GM18907 (cell line): ENCODE results near the gene CCT8.
A peak's percentile ranks its signal among the peaks of the same experiment; 100 is the strongest.
"Not testable (repeated sequence)": the region's sequence is repeated elsewhere in the genome, so short reads cannot be mapped to it uniquely, and the experiment has no call there.

Experiments used
- ATAC-seq: cut with Tn5 transposase; IDR thresholded peaks from one replicate; pipeline ENCODE4 v1.9.1; 2021; ENCODE audit warnings: mild to moderate bottlenecking, moderate library complexity; ENCODE audit not compliant: unreplicated experiment

CCT8 gene

GRCh38 chr21:29078869-29079767, 5.7 kb upstream of the CCT8 start:
- ATAC-seq, result peak; percentile 58

DNA sequence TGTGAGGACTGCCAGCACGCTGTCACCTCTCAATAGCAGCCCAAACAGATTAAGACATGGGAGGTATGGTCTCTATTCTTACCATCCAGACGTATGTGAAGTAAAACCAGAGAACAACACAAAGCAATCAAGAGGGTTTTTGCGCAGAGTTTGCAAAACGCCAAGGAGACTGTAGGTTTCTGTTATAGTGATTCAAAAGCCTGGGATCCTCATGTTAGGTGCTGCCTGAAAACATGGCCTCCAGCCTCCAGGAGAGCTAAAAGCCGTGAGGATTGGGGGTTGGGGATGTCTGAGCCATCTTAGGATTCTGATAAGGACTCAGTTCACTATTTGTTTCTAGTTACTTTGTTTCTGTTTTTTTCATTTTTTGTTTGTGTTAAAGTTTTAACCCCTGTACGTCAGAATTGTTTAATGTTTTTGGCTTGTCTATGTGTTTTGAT, 4.2 kb upstream of the CCT8 start:
- no peak for ATAC-seq

- not testable (repeated sequence) for ATAC-seq
These were observed 3.5 kb upstream of the CCT8 start for GRCh38 chr21:29076731-29077640.

GRCh38 chr21:29075706-29076466, 2.4 kb upstream of the CCT8 start:
- ATAC-seq, result no peak

DNA sequence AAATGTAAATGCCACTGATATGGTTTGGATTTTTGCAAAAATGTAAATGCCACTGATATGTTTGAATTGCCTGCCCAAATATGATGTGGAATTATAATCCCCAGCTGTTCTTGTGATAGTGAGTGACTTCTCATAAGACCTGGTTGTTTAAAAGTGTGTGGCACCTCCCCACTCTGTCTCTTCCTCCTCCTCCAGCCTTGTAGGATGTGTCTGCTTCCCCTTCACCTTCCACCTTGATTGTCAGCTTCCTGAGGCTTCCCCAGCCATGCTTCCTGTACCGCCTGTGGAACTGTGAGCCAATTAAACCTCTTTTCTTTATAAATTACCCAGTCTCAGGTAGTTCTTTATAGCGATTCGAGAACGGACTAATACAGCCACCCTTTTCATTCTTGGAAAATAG, 1.3 kb upstream of the CCT8 start:
- ATAC-seq, result no peak

- ATAC-seq, result peak; percentile 25
These were observed 544 bp upstream of the CCT8 start for GRCh38 chr21:29074007-29074376.

- no peak for ATAC-seq
These were observed 601 bp downstream of the CCT8 start for GRCh38 chr21:29072873-29073221.

GRCh38 chr21:29064850-29065481, 8.5 kb downstream of the CCT8 start:
- peak; percentile 91 for ATAC-seq

GRCh38 chr21:29056538-29057050, 16.9 kb downstream of the CCT8 start:
- ATAC-seq, result no peak

DNA sequence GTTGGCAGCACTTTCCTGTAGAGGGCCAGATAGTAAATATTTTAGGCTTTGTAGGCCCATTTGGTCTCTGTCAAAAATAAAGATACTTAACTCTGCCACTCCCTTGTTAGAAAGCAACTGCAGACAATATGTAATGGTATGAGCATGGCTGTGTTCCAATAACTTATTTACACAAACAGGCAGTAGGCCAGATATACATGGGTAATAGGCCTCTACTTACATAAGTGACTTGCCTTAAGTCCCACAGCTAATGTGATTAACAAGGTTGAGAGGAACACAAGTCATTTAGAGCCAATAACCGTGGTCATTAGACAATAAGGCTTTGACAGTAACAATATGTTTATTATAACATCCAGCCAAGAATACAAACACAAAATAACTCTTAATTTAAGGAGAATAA, 17.4 kb downstream of the CCT8 start:
- no peak for ATAC-seq

- ATAC-seq, result no peak
These were observed 18.4 kb downstream of the CCT8 start for GRCh38 chr21:29055080-29055479.

- no peak for ATAC-seq
These were observed 19.8 kb downstream of the CCT8 start for GRCh38 chr21:29053656-29054055.

DNA sequence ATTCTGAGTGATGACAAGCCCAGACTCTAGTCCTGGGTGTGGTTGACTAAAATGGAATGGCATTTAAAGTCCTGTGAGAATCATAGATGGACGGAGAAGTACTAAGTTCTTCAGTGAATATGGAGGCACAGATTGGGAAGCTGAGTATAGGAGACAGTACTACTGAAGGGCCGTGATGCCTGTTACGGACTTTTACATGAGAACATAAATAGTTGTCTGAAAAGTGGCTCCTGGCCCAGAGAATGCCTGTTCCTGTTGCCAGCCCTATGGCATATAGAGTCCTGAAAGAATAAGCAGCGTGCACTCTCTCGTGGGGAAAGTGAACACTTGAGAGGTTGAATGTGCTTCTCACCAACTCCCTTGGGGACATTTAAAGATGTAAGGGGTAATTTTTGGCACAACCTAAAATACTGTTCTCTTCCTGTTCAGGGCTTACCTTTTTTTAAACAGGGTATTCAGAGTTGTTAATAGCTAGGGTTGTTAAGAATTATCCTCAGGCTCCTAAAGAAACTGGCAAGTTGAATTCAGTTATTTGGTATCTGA, 20.4 kb downstream of the CCT8 start:
- no peak for ATAC-seq

DNA sequence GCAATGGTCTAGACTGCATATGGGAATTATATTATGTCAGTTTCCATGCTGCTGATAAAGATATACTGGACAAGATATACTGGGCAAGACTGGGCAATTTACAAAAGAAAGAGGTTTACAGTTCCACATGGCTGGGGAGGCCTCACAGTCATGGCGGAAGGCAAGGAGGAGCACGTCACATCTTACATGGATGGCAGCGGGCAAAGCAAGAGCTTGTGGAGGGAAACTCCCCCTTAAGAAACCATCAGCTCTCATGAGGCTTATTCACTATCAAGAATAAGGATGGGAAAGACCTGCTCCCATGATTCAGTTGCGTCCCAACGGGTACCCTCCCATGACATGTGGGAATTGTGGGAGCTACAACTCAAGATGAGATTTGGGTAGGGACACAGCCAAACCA, 21.2 kb downstream of the CCT8 start:
- no peak for ATAC-seq

DNA sequence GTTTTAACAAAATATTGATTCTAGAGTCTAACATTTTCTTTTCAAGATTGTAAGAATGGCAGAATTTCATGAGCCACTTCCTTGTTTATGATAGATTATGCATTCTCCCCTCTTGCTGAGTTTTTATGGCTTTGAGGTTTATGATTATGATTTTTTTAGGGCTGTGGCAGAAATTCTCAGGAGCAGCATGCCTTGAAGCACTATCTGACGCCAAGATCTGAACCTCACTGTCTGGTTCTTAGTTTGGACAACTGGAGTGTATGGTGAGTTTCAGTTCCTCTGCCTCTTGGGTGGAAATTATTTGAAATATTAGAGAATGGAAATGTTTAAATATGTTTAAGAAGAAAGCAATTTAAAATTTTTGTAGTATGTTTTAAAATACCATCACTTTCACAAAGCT, 38.8 kb downstream of the CCT8 start:
- ATAC-seq, result no peak

GRCh38 chr21:29033871-29034270, 39.6 kb downstream of the CCT8 start:
- no peak for ATAC-seq

DNA sequence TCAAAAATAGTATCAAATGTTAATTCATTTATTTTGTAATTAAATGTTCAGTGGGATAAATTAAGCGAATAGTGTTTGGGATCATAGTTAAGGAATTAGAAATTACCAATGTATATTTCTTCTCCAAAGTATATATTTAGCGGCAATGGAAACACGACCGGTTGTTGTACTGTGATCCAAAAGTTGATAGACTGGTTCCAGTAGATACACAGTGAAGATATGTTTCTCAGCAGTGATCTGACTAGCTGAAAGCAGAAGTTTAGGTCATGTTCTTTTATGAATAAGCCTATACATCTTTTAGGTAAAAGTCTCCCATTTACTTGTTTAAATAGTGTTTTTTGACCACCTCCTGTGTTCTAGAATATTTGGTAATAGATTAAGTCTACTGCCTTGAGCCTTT, 40.1 kb downstream of the CCT8 start:
- no peak for ATAC-seq

GRCh38 chr21:29030909-29031308, 42.5 kb downstream of the CCT8 start:
- ATAC-seq, result no peak

DNA sequence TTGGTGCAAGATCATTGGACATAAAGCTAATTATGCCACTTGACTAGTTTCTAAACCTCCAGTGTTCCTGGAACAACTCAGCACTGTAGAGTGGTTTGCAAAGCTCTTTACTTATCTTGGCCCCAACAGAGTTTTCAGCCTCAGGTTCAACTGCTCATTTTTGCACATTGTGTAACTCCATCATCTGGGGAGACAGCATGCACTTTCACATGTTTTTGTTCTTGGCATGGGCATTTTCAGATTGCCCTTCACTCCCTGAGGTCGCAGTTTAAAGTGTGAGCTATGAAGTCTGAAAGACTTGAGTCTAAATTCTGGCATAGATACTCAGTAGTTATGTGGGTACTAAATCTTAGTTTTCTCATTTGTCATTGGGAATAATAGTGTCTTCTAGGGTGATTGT, 43.9 kb downstream of the CCT8 start:
- ATAC-seq, result no peak

DNA sequence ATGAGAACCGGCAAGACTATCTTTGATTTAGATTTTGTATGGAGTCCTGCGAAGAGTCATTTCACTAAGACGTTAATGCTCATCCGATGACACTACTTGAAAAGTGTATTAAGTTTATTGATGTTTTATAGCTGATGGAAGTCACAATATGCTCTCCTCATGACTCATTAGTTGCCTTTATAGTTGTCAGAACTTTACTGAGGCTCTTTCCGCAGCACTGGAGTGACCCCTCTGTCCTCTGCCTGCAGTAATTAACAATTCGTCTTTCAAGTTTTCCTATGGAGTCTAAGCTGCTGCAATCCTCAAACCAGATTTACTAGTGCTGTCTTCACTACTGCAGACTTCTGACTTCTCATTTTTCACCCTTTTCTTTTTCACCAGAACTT, 48.1 kb downstream of the CCT8 start:
- ATAC-seq, result no peak
